Activated naive CD4-positive, alpha-beta T cell treated with anti-CD3 and anti-CD28 coated beads, Interleukin-2, amount 10 ng/mL, durations not matched to agents 7 days and 5 days (primary cell): ENCODE measurements around the gene ARHGAP40.

Experiments used
- CTCF ChIA-PET: fragments of 350-600 bp; sonication (Branson Sonifier 250); formaldehyde crosslinking; loops from one replicate; lab custom pipeline; 2021; ENCODE audit warnings: antibody characterized with exemption; lab: Charles Lee
- DNase-seq: peaks from one replicate; pipeline ENCODE4 v3.0.0-alpha.2; 2020
- H3K27ac Mint-ChIP-seq: one replicate; pipeline ENCODE4 v1.8.0; 2021; ENCODE audit warnings: mild to moderate bottlenecking, moderate library complexity, mixed read lengths
- H3K27me3 Mint-ChIP-seq: one replicate; pipeline ENCODE4 v1.8.0; 2021; ENCODE audit warnings: mild to moderate bottlenecking, mixed read lengths
- H3K36me3 Mint-ChIP-seq: one replicate; pipeline ENCODE4 v1.8.0; 2021; ENCODE audit warnings: mixed read lengths
- H3K4me1 Mint-ChIP-seq: one replicate; pipeline ENCODE4 v1.8.0; 2021; ENCODE audit warnings: mixed read lengths
- H3K4me3 Mint-ChIP-seq: one replicate; pipeline ENCODE4 v1.8.0; 2021; ENCODE audit warnings: mild to moderate bottlenecking, moderate library complexity, mixed read lengths
- H3K9me3 Mint-ChIP-seq: one replicate; pipeline ENCODE4 v1.8.0; 2021; ENCODE audit warnings: mixed read lengths

Gene ARHGAP40

GRCh38 chr20:38676576-38676975 lies 75.0 kb downstream of the ARHGAP40 start:
- no peaks in the 10 kb centered on the region for H3K9me3 Mint-ChIP-seq
- DNase-seq: no peak
- peaks cover 15% of the 10 kb centered on the region for H3K4me1 Mint-ChIP-seq
- H3K27ac Mint-ChIP-seq: no peak overlapping the region
- CTCF ChIA-PET: no interaction called here
- no peaks in the 10 kb centered on the region for H3K36me3 Mint-ChIP-seq
- no peak overlapping the region for H3K4me3 Mint-ChIP-seq
- peaks cover 62% of the 10 kb centered on the region for H3K27me3 Mint-ChIP-seq

GRCh38 chr20:38680500-38681306 lies 79.1 kb downstream of the ARHGAP40 start:
- Mint-ChIP-seq H3K4me3 (no peak overlapping the region), H3K27ac (no peak overlapping the region), H3K9me3 (no peaks in the 10 kb centered on the region), H3K27me3 (peaks cover 28% of the 10 kb centered on the region), H3K4me1 (no peaks in the 10 kb centered on the region), H3K36me3 (no peaks in the 10 kb centered on the region)
- CTCF ChIA-PET: interaction anchor here (0.6 kb wide), 1 partner anchor 12 kb away, joined by 3 read pairs; no protein-coding TSS in a partner anchor
- DNase-seq: peak; percentile 65

- CTCF ChIA-PET: no interaction called here
- Mint-ChIP-seq H3K27ac (no peak overlapping the region), H3K4me1 (no peaks in the 10 kb centered on the region), H3K27me3 (peaks cover 24% of the 10 kb centered on the region), H3K36me3 (no peaks in the 10 kb centered on the region), H3K4me3 (no peak overlapping the region), H3K9me3 (no peaks in the 10 kb centered on the region)
- no peak for DNase-seq
Observed at GRCh38 chr20:38685271-38685670, 83.7 kb downstream of the ARHGAP40 start.

GRCh38 chr20:38685853-38686473 lies 84.4 kb downstream of the ARHGAP40 start:
- Mint-ChIP-seq H3K27me3 (peaks cover 19% of the 10 kb centered on the region), H3K9me3 (no peaks in the 10 kb centered on the region), H3K4me1 (no peaks in the 10 kb centered on the region), H3K27ac (no peak overlapping the region), H3K4me3 (no peak overlapping the region), H3K36me3 (no peaks in the 10 kb centered on the region)
- DNase-seq: peak; percentile 75
- CTCF ChIA-PET: no interaction called here

- H3K9me3 Mint-ChIP-seq: no peaks in the 10 kb centered on the region
- no peak overlapping the region for H3K27ac Mint-ChIP-seq
- H3K4me3 Mint-ChIP-seq: no peak overlapping the region
- CTCF ChIA-PET: interaction anchor here (0.6 to 0.8 kb wide), 2 partner anchors 12 to 60 kb away, joined by 3 read pairs; no protein-coding TSS in a partner anchor
- peaks cover 10% of the 10 kb centered on the region for H3K27me3 Mint-ChIP-seq
- H3K36me3 Mint-ChIP-seq: no peaks in the 10 kb centered on the region
- H3K4me1 Mint-ChIP-seq: no peaks in the 10 kb centered on the region
- DNase-seq: peak; percentile 79
Observed at GRCh38 chr20:38692436-38693411, 91.1 kb downstream of the ARHGAP40 start.

GRCh38 chr20:38697306-38697705 lies 95.7 kb downstream of the ARHGAP40 start:
- H3K27me3 Mint-ChIP-seq: peaks cover 16% of the 10 kb centered on the region
- CTCF ChIA-PET: interaction anchor here (1.0 kb wide), 1 partner anchor 29 kb away, joined by 3 read pairs; no protein-coding TSS in a partner anchor
- no peak overlapping the region for H3K27ac Mint-ChIP-seq
- H3K4me1 Mint-ChIP-seq: no peaks in the 10 kb centered on the region
- no peaks in the 10 kb centered on the region for H3K36me3 Mint-ChIP-seq
- H3K4me3 Mint-ChIP-seq: no peak overlapping the region
- H3K9me3 Mint-ChIP-seq: no peaks in the 10 kb centered on the region
- no peak for DNase-seq

- no peaks in the 10 kb centered on the region for H3K9me3 Mint-ChIP-seq
- CTCF ChIA-PET: interaction anchor here (1.0 kb wide), 1 partner anchor 28 kb away, joined by 3 read pairs; no protein-coding TSS in a partner anchor
- no peak overlapping the region for H3K4me3 Mint-ChIP-seq
- no peak overlapping the region for H3K27ac Mint-ChIP-seq
- no peak for DNase-seq
- H3K27me3 Mint-ChIP-seq: peaks cover 26% of the 10 kb centered on the region
- H3K4me1 Mint-ChIP-seq: no peaks in the 10 kb centered on the region
- no peaks in the 10 kb centered on the region for H3K36me3 Mint-ChIP-seq
Observed at GRCh38 chr20:38698541-38698940, 96.9 kb downstream of the ARHGAP40 start.

GRCh38 chr20:38700141-38700540 lies 98.5 kb downstream of the ARHGAP40 start:
- Mint-ChIP-seq H3K36me3 (no peaks in the 10 kb centered on the region), H3K27ac (no peak overlapping the region), H3K4me3 (no peak overlapping the region), H3K27me3 (peaks cover 33% of the 10 kb centered on the region), H3K9me3 (no peaks in the 10 kb centered on the region), H3K4me1 (no peaks in the 10 kb centered on the region)
- CTCF ChIA-PET: no interaction called here
- no peak for DNase-seq
